Measurements from ENCODE around the gene LPO. TPM values are rescaled to one million over a fixed set of nuclear protein-coding genes. Genes with fewer than 3 reads are reported as not detected.

Gene LPO
- not detected for total RNA-seq

- Histone ChIP-seq H3K27ac (no peak within 1 kb of the TSS), H3K36me3 (replicated peaks in 1 of 2; ENCODE audit: insufficient read depth in 1 of 2, low read depth in 2 of 2) (no peaks in the 10 kb centered on the region), H3K27me3 (no peaks in the 10 kb centered on the region), H3K4me1 (no peaks in the 10 kb centered on the region), H3K4me3 (no peak within 1 kb of the TSS), H3K9me3 (no peaks in the 10 kb centered on the region)
- TF ChIP-seq POLR2A (IDR thresholded peaks at IDR 0.05), result no peak
- no peak for TF ChIP-seq CTCF (IDR thresholded peaks at IDR 0.05)
- intact Hi-C loops (cut with DNase I), result no loop called here
- 65 to 70% methylated on average over 5 of the region's 5 CpGs for WGBS, 2 donors
- ATAC-seq, result no peak
- no peak for DNase-seq
These were observed at the start of gene LPO for GRCh38 chr17:58238147-58238634. Gene LPO (plus strand): TSS chr17:58238584. CDS start chr17:58242980, 4,396 bp downstream.

- Histone ChIP-seq H3K4me1 (no peaks in the 10 kb centered on the region), H3K4me3 (no peak overlapping the region), H3K27me3 (no peaks in the 10 kb centered on the region), H3K27ac (no peak overlapping the region), H3K36me3 (replicated peaks in 1 of 2; ENCODE audit: insufficient read depth in 1 of 2, low read depth in 2 of 2) (no peaks in the 10 kb centered on the region), H3K9me3 (no peaks in the 10 kb centered on the region)
- ATAC-seq (no peak), DNase-seq (peak in 3 of 4 donors; percentile 20 to 45 (median 31))
- TF ChIP-seq CTCF (IDR thresholded peaks at IDR 0.05) (no peak), POLR2A (IDR thresholded peaks at IDR 0.05) (no peak)
- 47 to 55% methylated on average over 11 of the region's 11 CpGs for WGBS, 2 donors
- intact Hi-C loops (cut with DNase I), result no loop called here
These were observed 48.8 kb upstream of the LPO start for GRCh38 chr17:58189436-58190146.

GRCh38 chr17:58191241-58191896 lies 47.0 kb upstream of the LPO start:
- H3K36me3 ChIP-seq (replicated peaks in 1 of 2; ENCODE audit: insufficient read depth in 1 of 2, low read depth in 2 of 2), result no peaks in the 10 kb centered on the region
- no peaks in the 10 kb centered on the region for H3K27me3 ChIP-seq
- WGBS, 2 donors, result 29 to 30% methylated on average over 11 to 14 of the region's 14 CpGs
- TF ChIP-seq POLR2A (IDR thresholded peaks at IDR 0.05), result no peak
- no peak for TF ChIP-seq CTCF (IDR thresholded peaks at IDR 0.05)
- H3K4me3 ChIP-seq, result no peak overlapping the region
- DNase-seq, result no peak
- H3K27ac ChIP-seq, result no peak overlapping the region
- no peaks in the 10 kb centered on the region for H3K9me3 ChIP-seq
- intact Hi-C loops (cut with DNase I), result no loop called here
- no peaks in the 10 kb centered on the region for H3K4me1 ChIP-seq
- no peak for ATAC-seq

- TF ChIP-seq CTCF (IDR thresholded peaks at IDR 0.05) (no peak), POLR2A (IDR thresholded peaks at IDR 0.05) (no peak)
- H3K36me3 ChIP-seq (replicated peaks in 1 of 2; ENCODE audit: insufficient read depth in 1 of 2, low read depth in 2 of 2), result no peaks in the 10 kb centered on the region
- 10 to 47% methylated on average over 3 to 6 of the region's 6 CpGs for WGBS, 2 donors
- H3K9me3 ChIP-seq, result no peaks in the 10 kb centered on the region
- no peak within 1 kb of the TSS for H3K27ac ChIP-seq
- no peaks in the 10 kb centered on the region for H3K4me1 ChIP-seq
- H3K4me3 ChIP-seq, result no peak within 1 kb of the TSS
- no peaks in the 10 kb centered on the region for H3K27me3 ChIP-seq
- ATAC-seq, result no peak
- intact Hi-C loops (cut with DNase I), result no loop called here
- no peak for DNase-seq
These were observed 45.8 kb upstream of the LPO start, which contains the start of gene EPX for GRCh38 chr17:58192612-58193011. Gene EPX (plus strand): TSS chr17:58192726. CDS start chr17:58192847, 121 bp downstream.

Measured in body of pancreas (tissue), 4 donors.